Sigmoid colon (tissue), 7 donors: ENCODE measurements around the gene NOL9. TPM values are rescaled to one million over a fixed set of nuclear protein-coding genes. Genes with fewer than 3 reads are reported as not detected.

Experiments used
- DNase-seq: peaks from one replicate; pipeline ENCODE4 v3.0.0-alpha.2; 2019
- H3K27ac ChIP-seq, 4 donors: fragments of 200-600 bp; sonication (generic); one replicate each; pipeline ENCODE4 v1.5.1; 2016 to 2019; ENCODE audit warnings: mild to moderate bottlenecking in 1 of 4
- H3K27me3 ChIP-seq, 3 donors: fragments of 200-600 bp; sonication (generic); one replicate each; pipeline ENCODE4 v1.5.1; 2019; ENCODE audit warnings: mild to moderate bottlenecking in 1 of 3
- H3K36me3 ChIP-seq, 4 donors: fragments of 200-600 bp; sonication (generic); one replicate each; pipeline ENCODE4 v1.5.1; 2016 to 2019
- H3K4me1 ChIP-seq, 4 donors: fragments of 200-600 bp; sonication (generic); one replicate each; pipeline ENCODE4 v1.5.1; 2017 to 2019
- H3K4me3 ChIP-seq, 4 donors: fragments of 200-600 bp; sonication (generic); one replicate each; pipeline ENCODE4 v1.5.1; 2017 to 2019; ENCODE audit warnings: mild to moderate bottlenecking in 2 of 4, moderate library complexity in 1 of 4
- H3K9me3 ChIP-seq, 4 donors: fragments of 200-600 bp in 3 of 4; sonication (generic) in 3 of 4; one replicate each; pipeline versions ENCODE4 v1.5.1 to v1.6.1; 2013 to 2019
- CTCF ChIP-seq, 4 experiments: fragments of 450-650 bp in 3 of 4; fragments of 200-600 bp in 1 of 4; IDR thresholded peaks; one replicate each; pipeline ENCODE4 v1.5.1; 2016 to 2019; ENCODE audit warnings: antibody characterized with exemption in 4 of 4, mild to moderate bottlenecking in 3 of 4, moderate library complexity in 2 of 4
- EP300 ChIP-seq, 4 donors: sonication (generic); formaldehyde crosslinking; IDR thresholded peaks; one replicate each; pipeline ENCODE4 v1.6.1; 2017; ENCODE audit warnings: antibody characterized with exemption in 4 of 4
- POLR2A ChIP-seq, 2 donors: fragments of 450-650 bp; IDR thresholded peaks; one replicate each; pipeline ENCODE4 v1.6.1; 2016; ENCODE audit warnings: antibody characterized with exemption in 2 of 2, mild to moderate bottlenecking in 2 of 2, moderate library complexity in 2 of 2
- POLR2AphosphoS5 ChIP-seq, 4 donors: sonication (generic); formaldehyde crosslinking; IDR thresholded peaks; one replicate each; pipeline ENCODE4 v1.6.1; 2017; ENCODE audit warnings: antibody characterized with exemption in 4 of 4
- WGBS, 2 donors: extraction: QIAGEN DNeasy Blood & Tissue Kit; methylation state at CpG; one replicate each; pipeline ENCODE4 v1.1.7; 2013; 5-methylcytosine and 5-hydroxymethylcytosine counted together
- intact Hi-C: fragments of 100-400 bp; cut with DNase I; formaldehyde crosslinking; loops from one replicate; pipeline ENCODE4 v1.15.1; 2023
- polyA plus RNA-seq, 3 donors: library from polyadenylated mRNA; stranded (reverse); fragments of 200-250 nt; gene quantifications; one replicate each; pipeline ENCODE4 v1.2.3, GENCODE V29; 2013
- total RNA-seq, 4 donors: library from RNA; depleted of rRNA; stranded (reverse); fragments of >200 nt; gene quantifications; one replicate each; pipeline ENCODE4 v1.1.0, GENCODE V29; 2016
- donor health status: healthy with polysubstance abuse.
- donor health status: Bipolar disorder and iron deficiency.
- donor health status: healthy.

The NOL9 gene
- total and polyA plus RNA-seq, 7 donors, result 1.2 to 29.6 (median 17.3) TPM

GRCh38 chr1:6557597-6557996, 3.3 kb upstream of the NOL9 start:
- WGBS, 2 donors, result 86 to 91% methylated on average over 1 of the region's 1 CpG
- no peaks in the 10 kb centered on the region for H3K27me3 ChIP-seq
- H3K4me3 ChIP-seq, result no peak overlapping the region
- TF ChIP-seq CTCF (IDR thresholded peaks at IDR 0.05) (no peak), POLR2A (IDR thresholded peaks at IDR 0.05) (no peak), EP300 (IDR thresholded peaks at IDR 0.05) (no peak), POLR2AphosphoS5 (IDR thresholded peaks at IDR 0.05) (no peak)
- H3K27ac ChIP-seq, result no peak overlapping the region
- DNase-seq, result no peak
- no peaks in the 10 kb centered on the region for H3K9me3 ChIP-seq
- intact Hi-C loops, result loop anchor here (5.0 kb wide), 1 partner anchor 40 kb away; no protein-coding TSS in a partner anchor
- peaks cover 0 to 25% (median 21%) of the 10 kb centered on the region in 4 donors for H3K4me1 ChIP-seq
- H3K36me3 ChIP-seq, result no peaks in the 10 kb centered on the region

- WGBS, 2 donors, result 82 to 83% methylated on average over 19 of the region's 19 CpGs
- intact Hi-C loops, result loop anchor here (1.0 to 5.0 kb wide), 4 partner anchors 24 to 92 kb away; partner anchors contain the start of gene ZBTB48
These were observed 830 bp upstream of the NOL9 start, which contains the start of gene TAS1R1 for GRCh38 chr1:6554907-6555778. TSS of gene TAS1R1 (plus strand) at chr1:6555307. CDS start at chr1:6555374, 67 bp downstream.

GRCh38 chr1:6547301-6547700, 7.0 kb downstream of the NOL9 start:
- Histone ChIP-seq H3K9me3 (no peaks in the 10 kb centered on the region), H3K4me1 (peaks cover 0 to under 1% (median under 1%) of the 10 kb centered on the region in 4 donors), H3K4me3 (no peak overlapping the region), H3K27me3 (no peaks in the 10 kb centered on the region), H3K36me3 (peaks cover 10 to 88% (median 46%) of the 10 kb centered on the region in 4 donors), H3K27ac (no peak overlapping the region)
- 51 to 76% methylated on average over 4 of the region's 4 CpGs for WGBS, 2 donors
- intact Hi-C loops, result no loop called here
- TF ChIP-seq CTCF (IDR thresholded peaks at IDR 0.05) (no peak), EP300 (IDR thresholded peaks at IDR 0.05) (no peak), POLR2A (IDR thresholded peaks at IDR 0.05) (no peak)
- DNase-seq, result no peak

More at GRCh38 chr1:6554907-6555778, 830 bp upstream of the NOL9 start, which contains the start of gene TAS1R1:
- H3K4me1 ChIP-seq, result peaks cover 0 to 28% (median 24%) of the 10 kb centered on the region in 4 donors
- H3K27ac ChIP-seq, result peak within 1 kb of the TSS; percentile 74 to 87 (median 80)
- no peaks in the 10 kb centered on the region for H3K9me3 ChIP-seq
- DNase-seq, result peak; percentile 87
- peaks cover 0 to 11% (median 0%) of the 10 kb centered on the region in 4 donors for H3K36me3 ChIP-seq
- H3K4me3 ChIP-seq, result peak within 1 kb of the TSS; percentile 68 to 99 (median 78)
- no peaks in the 10 kb centered on the region for H3K27me3 ChIP-seq
- TF ChIP-seq POLR2AphosphoS5 (IDR thresholded peaks at IDR 0.05) (peak in 1 of 4 donors; percentile 33), POLR2A (IDR thresholded peaks at IDR 0.05) (no peak)

GRCh38 chr1:6546326-6546725, 8.0 kb downstream of the NOL9 start:
- intact Hi-C loops, result no loop called here
- peaks cover 10 to 98% (median 48%) of the 10 kb centered on the region in 4 donors for H3K36me3 ChIP-seq

More at GRCh38 chr1:6546326-6546725, 8.0 kb downstream of the NOL9 start:
- H3K27ac ChIP-seq, result no peak overlapping the region
- no peaks in the 10 kb centered on the region for H3K9me3 ChIP-seq
- no peak for TF ChIP-seq POLR2AphosphoS5 (IDR thresholded peaks at IDR 0.05)
- no peak for TF ChIP-seq CTCF (IDR thresholded peaks at IDR 0.05)
- TF ChIP-seq POLR2A (IDR thresholded peaks at IDR 0.05), result no peak
- no peak for TF ChIP-seq EP300 (IDR thresholded peaks at IDR 0.05)
- no peaks in the 10 kb centered on the region for H3K27me3 ChIP-seq
- no peak overlapping the region for H3K4me3 ChIP-seq
- DNase-seq, result no peak
- H3K4me1 ChIP-seq, result no peaks in the 10 kb centered on the region
- 78 to 82% methylated on average over 5 of the region's 5 CpGs for WGBS, 2 donors
